HG02973 (cell line): ENCODE data around the gene ARID3C.

Experiments used
- ATAC-seq: cut with Tn5 transposase; IDR thresholded peaks from one replicate; pipeline ENCODE4 v1.9.1; 2021; ENCODE audit warnings: moderate library complexity; ENCODE audit not compliant: unreplicated experiment

The ARID3C gene

DNA sequence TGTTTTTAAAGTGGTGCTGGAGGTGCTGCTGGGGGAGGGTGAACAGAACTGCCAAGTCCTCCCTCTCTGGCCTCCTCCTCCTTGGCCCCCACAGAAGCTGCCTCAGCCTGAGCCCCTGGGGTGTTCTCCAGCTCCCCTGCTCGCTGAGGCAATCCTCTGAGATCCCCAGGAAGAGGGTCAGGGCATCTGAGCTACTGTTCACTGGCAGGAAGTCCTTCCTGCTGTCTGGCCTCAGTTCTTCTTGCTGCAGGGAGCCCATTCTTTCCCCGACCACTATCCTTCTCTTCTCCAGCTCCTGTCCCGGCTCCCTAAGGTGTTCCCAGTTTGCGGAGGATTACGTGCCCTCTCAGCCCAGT lies 49.1 kb downstream of the ARID3C start:
- no peak for ATAC-seq

- ATAC-seq: no peak
Measured at GRCh38 chr9:34579104-34579807, 49.6 kb downstream of the ARID3C start.

GRCh38 chr9:34578241-34579103 lies 50.4 kb downstream of the ARID3C start:
- ATAC-seq: no peak

- ATAC-seq: no peak
Measured at GRCh38 chr9:34577400-34578240, 51.2 kb downstream of the ARID3C start.

GRCh38 chr9:34576597-34577399 lies 52.1 kb downstream of the ARID3C start:
- no peak for ATAC-seq

DNA sequence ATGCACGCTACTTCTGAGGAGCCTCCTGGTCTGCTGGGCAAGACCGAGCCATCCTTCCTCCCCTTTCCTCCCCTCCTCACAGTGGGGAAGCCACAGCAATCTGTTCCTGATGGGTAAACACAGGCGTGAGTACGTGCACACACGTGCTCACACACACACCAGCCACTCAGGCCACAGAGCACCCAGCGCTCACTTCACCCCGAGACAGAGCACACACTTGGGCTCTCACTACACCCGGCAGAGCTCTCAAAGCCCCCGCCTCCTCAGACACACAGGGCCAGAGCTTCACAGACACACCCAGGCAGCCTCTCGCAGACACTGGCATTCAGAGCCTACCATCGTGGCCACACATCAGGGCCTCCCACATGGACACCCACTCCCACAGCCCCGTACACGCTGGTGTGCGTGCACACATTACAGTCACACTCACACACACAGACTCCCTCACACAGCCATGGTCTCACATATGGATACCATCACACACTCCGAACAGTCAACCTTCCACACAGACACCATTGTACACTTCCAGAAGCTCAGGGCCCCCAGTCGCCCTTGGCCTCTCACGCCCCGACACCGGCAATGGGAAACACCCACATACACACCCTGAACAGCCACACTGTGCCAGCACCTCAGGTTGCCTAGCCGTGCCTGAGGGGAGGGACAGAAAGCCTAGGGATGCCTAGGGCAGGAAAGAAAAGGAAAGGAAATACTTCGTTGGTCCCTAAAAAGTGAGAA lies 52.8 kb downstream of the ARID3C start:
- no peak for ATAC-seq

- ATAC-seq: no peak
Measured at GRCh38 chr9:34575241-34575640, 53.6 kb downstream of the ARID3C start.

GRCh38 chr9:34574571-34574970 lies 54.3 kb downstream of the ARID3C start:
- ATAC-seq: no peak

GRCh38 chr9:34573599-34574325 lies 55.1 kb downstream of the ARID3C start:
- ATAC-seq: no peak

- no peak for ATAC-seq
Measured at GRCh38 chr9:34572628-34573027, 56.2 kb downstream of the ARID3C start.

DNA sequence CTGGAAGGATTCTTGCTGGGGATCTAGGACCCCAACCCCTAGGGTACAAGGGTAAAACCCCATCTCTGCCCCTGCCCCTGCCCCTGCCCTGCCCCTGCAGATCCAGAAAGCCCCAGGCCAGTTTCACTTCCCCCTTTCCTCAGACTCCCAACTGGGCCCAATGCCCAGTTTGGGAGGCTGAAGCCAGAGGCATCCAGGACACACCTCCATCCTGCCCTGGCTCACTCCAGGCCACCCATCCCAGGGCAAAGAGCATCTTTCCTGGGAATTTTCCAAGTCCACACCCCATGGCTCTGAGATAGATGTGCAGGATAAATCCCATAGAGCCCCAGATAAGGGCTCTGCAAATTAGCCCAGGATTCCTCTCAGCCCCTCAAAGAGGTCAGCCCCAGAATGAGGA lies 56.8 kb downstream of the ARID3C start:
- no peak for ATAC-seq

- no peak for ATAC-seq
Measured at GRCh38 chr9:34571481-34571810, 57.4 kb downstream of the ARID3C start.
